EH (cell line): ENCODE measurements around the gene DNM1L.

Source experiments
- DNase-seq: peaks from one replicate; pipeline ENCODE4 v3.0.0-alpha.2; 2015; ENCODE audit warnings: low read depth

Gene DNM1L

GRCh38 chr12:32679091-32679919 is at the start of gene DNM1L:
Gene DNM1L, plus strand, starts transcription at chr12:32679301. Its CDS starts 63 bp downstream, at chr12:32679364.
- peak; percentile 96 for DNase-seq

- DNase-seq = no peak
These were observed 37.7 kb upstream of the DNM1L start for GRCh38 chr12:32641287-32641901.

- no peak for DNase-seq
These were observed 34.7 kb upstream of the DNM1L start for GRCh38 chr12:32644431-32644830.

- peak; percentile 6 for DNase-seq
These were observed 31.8 kb upstream of the DNM1L start for GRCh38 chr12:32647275-32647674.

- no peak for DNase-seq
These were observed 28.6 kb upstream of the DNM1L start for GRCh38 chr12:32650508-32650907.

GRCh38 chr12:32651151-32651955 is 27.7 kb upstream of the DNM1L start:
- DNase-seq = no peak

- no peak for DNase-seq
These were observed 27.2 kb upstream of the DNM1L start for GRCh38 chr12:32651956-32652210.

GRCh38 chr12:32659908-32660440 is 19.1 kb upstream of the DNM1L start:
- peak; percentile 87 for DNase-seq

GRCh38 chr12:32661706-32662105 is 17.4 kb upstream of the DNM1L start:
- no peak for DNase-seq

GRCh38 chr12:32662665-32663064 is 16.4 kb upstream of the DNM1L start:
- no peak for DNase-seq

GRCh38 chr12:32666018-32666417 is 13.1 kb upstream of the DNM1L start:
- DNase-seq = no peak

- DNase-seq = no peak
These were observed 9.5 kb upstream of the DNM1L start for GRCh38 chr12:32669584-32669983.

GRCh38 chr12:32671930-32672780 is 6.9 kb upstream of the DNM1L start:
- peak; percentile 86 for DNase-seq

GRCh38 chr12:32679920-32680237 is 778 bp downstream of the DNM1L start:
- no peak for DNase-seq

- DNase-seq = no peak
These were observed 1.7 kb downstream of the DNM1L start for GRCh38 chr12:32680787-32681186.

- no peak for DNase-seq
These were observed 2.2 kb downstream of the DNM1L start for GRCh38 chr12:32681272-32681671.

GRCh38 chr12:32686340-32686739 is 7.2 kb downstream of the DNM1L start:
- no peak for DNase-seq

- no peak for DNase-seq
These were observed 9.7 kb downstream of the DNM1L start for GRCh38 chr12:32688786-32689185.

- DNase-seq = no peak
These were observed 11.8 kb downstream of the DNM1L start for GRCh38 chr12:32690927-32691326.

- DNase-seq = no peak
These were observed 13.3 kb downstream of the DNM1L start for GRCh38 chr12:32692358-32692757.

- DNase-seq = no peak
These were observed 13.9 kb downstream of the DNM1L start for GRCh38 chr12:32693036-32693435.

GRCh38 chr12:32695787-32696186 is 16.7 kb downstream of the DNM1L start:
- no peak for DNase-seq
